ENCODE results near the gene RALGAPB.

The RALGAPB gene

DNA sequence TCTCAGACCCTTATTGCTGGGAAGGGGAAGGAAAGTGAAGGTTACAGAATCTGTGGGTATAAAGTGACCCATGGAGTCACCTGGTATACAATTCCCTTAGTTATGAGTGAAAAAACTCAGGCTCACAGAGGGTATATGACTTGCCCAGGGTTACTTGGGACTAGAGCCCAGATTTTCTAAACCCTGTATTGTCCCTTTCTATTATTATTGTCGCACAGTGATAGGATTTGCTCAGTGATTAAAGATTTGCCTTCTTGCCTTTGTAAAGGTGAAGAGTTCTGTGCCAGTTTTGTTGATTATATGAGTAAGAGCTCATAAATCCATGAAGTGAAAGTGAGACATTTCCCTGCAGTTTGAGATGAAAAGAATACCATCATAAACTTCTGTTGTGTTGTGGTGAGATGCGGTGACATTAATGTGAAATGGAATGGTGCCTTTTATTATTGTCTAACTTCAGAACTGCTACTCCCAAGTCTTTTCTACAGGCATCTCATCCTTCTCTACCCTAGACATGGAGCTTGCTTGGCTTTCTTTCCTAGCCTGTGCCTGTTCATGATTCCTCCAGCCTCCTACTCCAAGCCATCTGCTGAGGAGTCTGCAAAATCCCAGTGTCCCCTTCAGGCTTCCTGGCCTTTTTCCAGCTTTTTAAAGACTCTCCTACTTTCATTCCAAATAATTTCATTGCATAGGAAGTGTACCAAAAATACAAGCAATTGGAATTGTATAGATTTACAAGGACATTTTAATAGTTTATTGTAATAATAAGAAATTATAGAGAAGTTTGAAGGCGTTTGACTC is 74.8 kb downstream of the RALGAPB start:
- Histone ChIP-seq H3K4me1 (no peaks in the 10 kb centered on the region), H3K4me3 (no peak overlapping the region), H3K27ac (no peak overlapping the region), H3K27me3 (no peaks in the 10 kb centered on the region), H3K36me3 (peaks cover 88 to 99% (median 93%) of the 10 kb centered on the region in 3 donors), H3K9me3 (no peaks in the 10 kb centered on the region)
- intact Hi-C loops (cut with DNase I; ENCODE audit: low total_unique reads), result no loop called here
- TF ChIP-seq, protein P1, sequence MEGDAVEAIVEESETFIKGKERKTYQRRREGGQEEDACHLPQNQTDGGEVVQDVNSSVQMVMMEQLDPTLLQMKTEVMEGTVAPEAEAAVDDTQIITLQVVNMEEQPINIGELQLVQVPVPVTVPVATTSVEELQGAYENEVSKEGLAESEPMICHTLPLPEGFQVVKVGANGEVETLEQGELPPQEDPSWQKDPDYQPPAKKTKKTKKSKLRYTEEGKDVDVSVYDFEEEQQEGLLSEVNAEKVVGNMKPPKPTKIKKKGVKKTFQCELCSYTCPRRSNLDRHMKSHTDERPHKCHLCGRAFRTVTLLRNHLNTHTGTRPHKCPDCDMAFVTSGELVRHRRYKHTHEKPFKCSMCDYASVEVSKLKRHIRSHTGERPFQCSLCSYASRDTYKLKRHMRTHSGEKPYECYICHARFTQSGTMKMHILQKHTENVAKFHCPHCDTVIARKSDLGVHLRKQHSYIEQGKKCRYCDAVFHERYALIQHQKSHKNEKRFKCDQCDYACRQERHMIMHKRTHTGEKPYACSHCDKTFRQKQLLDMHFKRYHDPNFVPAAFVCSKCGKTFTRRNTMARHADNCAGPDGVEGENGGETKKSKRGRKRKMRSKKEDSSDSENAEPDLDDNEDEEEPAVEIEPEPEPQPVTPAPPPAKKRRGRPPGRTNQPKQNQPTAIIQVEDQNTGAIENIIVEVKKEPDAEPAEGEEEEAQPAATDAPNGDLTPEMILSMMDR (IDR thresholded peaks at IDR 0.05), result no peak
- DNase-seq, result no peak

DNA sequence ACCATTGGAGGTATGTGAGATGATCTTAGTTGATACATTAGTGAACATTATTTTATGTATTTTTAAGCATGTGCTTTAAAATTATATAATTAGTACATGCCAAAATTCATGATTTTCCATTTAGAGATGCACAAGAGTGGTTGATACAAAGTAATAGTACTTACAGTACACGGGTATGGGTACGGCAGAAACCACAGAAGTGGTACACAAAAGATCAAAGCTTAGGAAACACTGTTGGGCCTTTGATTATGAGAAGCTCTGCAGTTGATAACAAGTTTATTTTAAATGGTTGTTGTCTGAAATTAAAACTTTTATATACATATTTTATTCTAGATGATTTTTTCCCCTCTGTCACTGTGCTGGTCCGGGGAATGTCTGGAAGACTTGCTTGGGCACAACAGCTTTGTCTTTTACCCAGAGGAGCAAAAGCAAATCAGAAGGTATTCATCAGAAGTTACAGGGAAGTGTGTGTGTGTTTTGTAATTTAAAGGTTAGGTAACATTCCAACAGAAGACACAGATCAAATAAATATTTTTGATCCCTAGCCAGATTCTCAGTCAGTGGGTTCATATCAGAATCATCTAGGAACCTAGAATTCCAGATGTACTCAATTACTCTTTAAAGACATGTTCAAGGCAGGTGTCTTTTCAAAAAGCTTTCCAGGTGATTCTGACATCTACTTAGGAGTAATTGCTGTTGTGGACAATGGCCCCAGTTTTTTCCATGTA is 75.9 kb downstream of the RALGAPB start:
- Histone ChIP-seq H3K4me1 (no peaks in the 10 kb centered on the region), H3K9me3 (no peaks in the 10 kb centered on the region), H3K4me3 (no peak overlapping the region), H3K27me3 (no peaks in the 10 kb centered on the region), H3K27ac (no peak overlapping the region), H3K36me3 (peaks cover 92 to 99% (median 92%) of the 10 kb centered on the region in 3 donors)
- TF ChIP-seq, protein P1 (IDR thresholded peaks at IDR 0.05), result no peak
- intact Hi-C loops (cut with DNase I; ENCODE audit: low total_unique reads), result no loop called here
- no peak for DNase-seq

DNA sequence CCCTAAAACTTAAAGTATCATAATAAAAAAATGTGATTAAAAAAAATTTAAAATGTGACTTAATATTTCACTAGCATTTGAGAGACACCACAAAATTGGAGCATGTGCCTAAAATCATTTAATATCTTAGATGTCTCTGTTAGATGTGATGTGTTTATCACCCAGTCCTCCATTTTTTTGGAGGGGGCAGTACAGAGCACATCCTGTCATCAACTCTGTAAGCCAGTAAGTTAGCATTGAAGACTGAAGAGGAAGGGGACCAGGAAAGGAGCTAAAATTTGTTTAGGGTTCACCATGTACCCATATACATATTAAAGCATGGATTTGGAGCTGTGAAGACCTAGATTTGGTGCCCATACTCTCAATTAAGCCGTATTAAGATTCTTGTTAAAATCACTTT is 77.6 kb downstream of the RALGAPB start:
- Histone ChIP-seq H3K9me3 (no peaks in the 10 kb centered on the region), H3K4me3 (no peak overlapping the region), H3K4me1 (no peaks in the 10 kb centered on the region), H3K36me3 (peaks cover 89 to 100% (median 92%) of the 10 kb centered on the region in 3 donors), H3K27ac (no peak overlapping the region), H3K27me3 (no peaks in the 10 kb centered on the region)
- intact Hi-C loops (cut with DNase I; ENCODE audit: low total_unique reads), result no loop called here
- TF ChIP-seq, protein P1 (IDR thresholded peaks at IDR 0.05), result no peak
- no peak for DNase-seq

DNA sequence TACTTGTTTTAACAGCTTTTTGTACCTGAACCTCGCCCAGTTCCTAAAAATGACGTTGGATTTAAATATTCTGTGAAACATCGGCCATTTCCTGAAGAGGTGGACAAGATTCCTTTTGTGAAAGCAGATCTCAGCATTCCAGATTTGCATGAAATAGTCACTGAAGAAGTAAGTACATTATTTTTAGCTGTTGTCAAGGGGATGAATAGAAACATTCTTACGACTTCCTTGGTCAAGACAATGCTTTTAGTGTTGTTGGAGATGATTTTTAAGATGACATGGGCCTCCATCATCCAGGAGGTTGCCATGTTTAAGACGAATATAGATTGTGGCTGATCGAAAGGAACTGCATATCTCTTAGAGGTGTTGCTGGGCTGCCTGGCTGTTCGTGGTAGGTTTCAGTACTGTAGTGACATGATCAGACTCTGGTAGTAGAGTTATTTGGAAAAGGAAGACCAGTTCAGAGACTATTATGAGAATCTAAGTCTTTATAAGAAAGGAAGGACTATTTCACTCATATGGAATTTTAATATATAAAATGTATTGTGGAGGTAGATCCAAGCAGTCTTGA is 78.5 kb downstream of the RALGAPB start:
- TF ChIP-seq, protein P1 (IDR thresholded peaks at IDR 0.05), result no peak
- intact Hi-C loops (cut with DNase I; ENCODE audit: low total_unique reads), result no loop called here
- Histone ChIP-seq H3K4me1 (no peaks in the 10 kb centered on the region), H3K27me3 (no peaks in the 10 kb centered on the region), H3K4me3 (no peak overlapping the region), H3K36me3 (peaks cover 82 to 99% (median 90%) of the 10 kb centered on the region in 3 donors), H3K9me3 (no peaks in the 10 kb centered on the region), H3K27ac (no peak overlapping the region)
- no peak for DNase-seq

DNA sequence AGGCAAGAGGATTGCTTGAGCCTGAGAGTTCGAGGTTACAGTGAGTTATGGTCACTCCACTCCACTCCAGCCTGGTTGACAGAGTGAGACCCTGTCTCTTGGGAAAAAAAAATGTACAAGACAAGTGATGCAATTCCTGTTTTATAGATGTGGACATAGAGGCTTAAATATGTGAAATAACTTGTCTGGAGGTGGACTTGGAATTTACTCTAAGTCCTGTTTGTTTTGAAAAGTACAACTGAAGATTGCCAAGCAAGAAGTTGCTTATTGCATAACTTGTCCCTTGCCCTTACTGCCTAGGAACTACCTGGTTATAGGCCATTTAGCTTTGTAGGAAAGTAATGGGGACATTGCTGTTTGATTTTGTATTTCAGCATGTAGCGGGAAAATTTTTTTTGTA is 82.3 kb downstream of the RALGAPB start:
- H3K4me3 ChIP-seq, result no peak overlapping the region
- TF ChIP-seq, protein P1 (IDR thresholded peaks at IDR 0.05), result no peak
- H3K27me3 ChIP-seq, result no peaks in the 10 kb centered on the region
- no peak for DNase-seq
- intact Hi-C loops (cut with DNase I; ENCODE audit: low total_unique reads), result no loop called here
- H3K4me1 ChIP-seq, result no peaks in the 10 kb centered on the region
- no peaks in the 10 kb centered on the region for H3K9me3 ChIP-seq
- H3K36me3 ChIP-seq, result peaks cover 74 to 94% (median 87%) of the 10 kb centered on the region in 3 donors
- H3K27ac ChIP-seq, result no peak overlapping the region
